HEK293T (cell line): ENCODE data around the gene TENM3.

Experiments used
- CTCF ChIA-PET: fragments of 350-600 bp; formaldehyde crosslinking; extraction: SDS; loops from one replicate; lab custom pipeline; 2021; ENCODE audit warnings: antibody characterized with exemption, inconsistent platforms; lab: Yijun Ruan, JAX
- POLR2A ChIA-PET: fragments of 350-600 bp; formaldehyde crosslinking; extraction: SDS; loops from one replicate; lab custom pipeline; 2020; ENCODE audit warnings: antibody characterized with exemption, inconsistent platforms; lab: Yijun Ruan, JAX
- DNase-seq: peaks from one replicate; pipeline ENCODE4 v3.0.0; 2012; ENCODE audit warnings: mixed read lengths; ENCODE audit errors: extremely low spot score
- ARNT ChIP-seq: fragments of 450-650 bp; IDR thresholded peaks from 2 replicates; pipeline ENCODE4 v1.6.1; 2017; ENCODE audit warnings: mild to moderate bottlenecking
- BHLHE40 ChIP-seq: fragments of 450-650 bp; IDR thresholded peaks from 2 replicates; pipeline ENCODE4 v1.6.1; 2016; ENCODE audit warnings: mild to moderate bottlenecking, moderate library complexity, borderline replicate concordance
- CTBP1 ChIP-seq: fragments of 450-650 bp; IDR thresholded peaks from 2 replicates; pipeline ENCODE4 v1.6.1; 2016; ENCODE audit warnings: borderline replicate concordance
- ELF4 ChIP-seq: fragments of 450-650 bp; IDR thresholded peaks from 2 replicates; pipeline ENCODE4 v1.6.1; 2017; ENCODE audit warnings: antibody characterized with exemption
- FOXA1 ChIP-seq: fragments of 450-650 bp; IDR thresholded peaks from 2 replicates; pipeline ENCODE4 v1.6.1; 2016; ENCODE audit warnings: mild to moderate bottlenecking
- FOXK2 ChIP-seq: fragments of 450-650 bp; IDR thresholded peaks from 2 replicates; pipeline ENCODE4 v1.6.1; 2016; ENCODE audit warnings: mild to moderate bottlenecking
- FOXM1 ChIP-seq: fragments of 450-650 bp; IDR thresholded peaks from 2 replicates; pipeline ENCODE4 v1.6.1; 2017; ENCODE audit warnings: mild to moderate bottlenecking, borderline replicate concordance
- HDGF ChIP-seq: fragments of 450-650 bp; IDR thresholded peaks from 2 replicates; pipeline ENCODE4 v1.6.1; 2017; ENCODE audit warnings: antibody characterized with exemption, borderline replicate concordance
- L3MBTL2 ChIP-seq: fragments of 450-650 bp; conservative IDR thresholded peaks from 2 replicates; pipeline ENCODE4 v1.6.1; 2016; ENCODE audit warnings: mild to moderate bottlenecking
- LEF1 ChIP-seq: fragments of 450-650 bp; IDR thresholded peaks from 2 replicates; pipeline ENCODE4 v1.6.1; 2017; ENCODE audit warnings: mild to moderate bottlenecking, borderline replicate concordance
- NFRKB ChIP-seq: fragments of 450-650 bp; IDR thresholded peaks from 2 replicates; pipeline ENCODE4 v1.6.1; 2016; ENCODE audit warnings: mild to moderate bottlenecking, moderate library complexity
- PKNOX1 ChIP-seq: fragments of 450-650 bp; IDR thresholded peaks from 2 replicates; pipeline ENCODE4 v1.6.1; 2016
- SP1 ChIP-seq: fragments of 450-650 bp; IDR thresholded peaks from 2 replicates; pipeline ENCODE4 v1.6.1; 2017
- SUZ12 ChIP-seq: fragments of 450-650 bp; IDR thresholded peaks from 2 replicates; pipeline ENCODE4 v1.6.1; 2016; ENCODE audit warnings: mild to moderate bottlenecking
- TARDBP ChIP-seq: fragments of 450-650 bp; IDR thresholded peaks from 2 replicates; pipeline ENCODE4 v1.6.1; 2016
- ZNF384 ChIP-seq: fragments of 450-650 bp; IDR thresholded peaks from 2 replicates; pipeline ENCODE4 v1.6.1; 2016

The TENM3 gene

GRCh38 chr4:182465114-182465513, 221.9 kb downstream of the TENM3 start:
- TF ChIP-seq HDGF (no peak), BHLHE40 (no peak), FOXM1 (no peak), NFRKB (no peak), LEF1 (no peak), L3MBTL2 (no peak), ELF4 (no peak), TARDBP (no peak), ARNT (no peak), CTBP1 (no peak), SP1 (no peak), FOXK2 (no peak), FOXA1 (no peak), PKNOX1 (no peak), ZNF384 (no peak)
- DNase-seq = no peak
- ChIA-PET POLR2A (no interaction called here), CTCF (no interaction called here)

GRCh38 chr4:182465979-182466378, 222.8 kb downstream of the TENM3 start:
- DNase-seq = no peak
- TF ChIP-seq FOXA1 (no peak), PKNOX1 (peak; percentile 58; the same call in 1 of the 2 replicates)
- CTCF ChIA-PET = no interaction called here
- POLR2A ChIA-PET = no interaction called here

- DNase-seq = no peak
- ChIA-PET CTCF (interaction anchor here (0.6 kb wide), 1 partner anchor 133 kb away, joined by 5 read pairs; no protein-coding TSS in a partner anchor), POLR2A (no interaction called here)
- TF ChIP-seq SUZ12 = no peak
- no peak for TF ChIP-seq BHLHE40
- no peak for TF ChIP-seq TARDBP
- TF ChIP-seq ZNF384 = no peak
- no peak for TF ChIP-seq PKNOX1
- TF ChIP-seq SP1 = no peak
- no peak for TF ChIP-seq HDGF
Observed at GRCh38 chr4:182470215-182470614, 227.0 kb downstream of the TENM3 start.

- TF ChIP-seq ZNF384 (no peak), CTBP1 (no peak), BHLHE40 (no peak), ELF4 (no peak), PKNOX1 (no peak), SUZ12 (no peak), FOXA1 (no peak), TARDBP (no peak), FOXM1 (no peak), SP1 (no peak), L3MBTL2 (no peak), FOXK2 (no peak), ARNT (no peak), NFRKB (no peak), LEF1 (no peak), HDGF (no peak)
- ChIA-PET POLR2A (no interaction called here), CTCF (no interaction called here)
- no peak for DNase-seq
Observed at GRCh38 chr4:182475539-182475938, 232.3 kb downstream of the TENM3 start.

- ChIA-PET POLR2A (no interaction called here), CTCF (no interaction called here)
- no peak for TF ChIP-seq CTBP1
- no peak for TF ChIP-seq NFRKB
- no peak for TF ChIP-seq SUZ12
- TF ChIP-seq FOXA1 = no peak
- TF ChIP-seq FOXK2 = no peak
- no peak for TF ChIP-seq PKNOX1
- TF ChIP-seq TARDBP = no peak
- no peak for TF ChIP-seq ELF4
- no peak for DNase-seq
Observed at GRCh38 chr4:182478475-182478874, 235.3 kb downstream of the TENM3 start.

- CTCF ChIA-PET = interaction anchor here (1.1 kb wide), 1 partner anchor 348 kb away, joined by 3 read pairs; no protein-coding TSS in a partner anchor
- POLR2A ChIA-PET = no interaction called here
- DNase-seq = no peak
- TF ChIP-seq BHLHE40 (no peak), CTBP1 (no peak), FOXK2 (no peak), NFRKB (no peak), ELF4 (no peak), FOXA1 (no peak), ARNT (no peak), PKNOX1 (no peak), HDGF (no peak), LEF1 (no peak), SUZ12 (no peak)
Observed at GRCh38 chr4:182483685-182484084, 240.5 kb downstream of the TENM3 start.
